Hypothalamus (tissue), 51 donors: ENCODE measurements around the gene RGS11.
"Not testable (repeated sequence)": the region's sequence is repeated elsewhere in the genome, so short reads cannot be mapped to it uniquely, and the experiment has no call there.

Experiments used
- DNase-seq, 51 donors: peaks; one replicate each; lab custom pipeline; 2025; lab: John Stamatoyannopoulos, UW

The RGS11 gene

GRCh38 chr16:265711-266110, 10.0 kb downstream of the RGS11 start:
- no peak for DNase-seq

- DNase-seq, result no peak
Observed at GRCh38 chr16:265002-265529, 10.7 kb downstream of the RGS11 start.

- DNase-seq, result no peak
Observed at GRCh38 chr16:264440-264951, 11.2 kb downstream of the RGS11 start.

GRCh38 chr16:263944-264343, 11.8 kb downstream of the RGS11 start:
- no peak for DNase-seq

- DNase-seq, result no peak
Observed at GRCh38 chr16:263182-263774, 12.5 kb downstream of the RGS11 start.

- DNase-seq, result no peak
Observed at GRCh38 chr16:262121-262745, 13.5 kb downstream of the RGS11 start.

- peak in 1 of 51 donors; percentile 38 for DNase-seq
Observed at GRCh38 chr16:261031-261691, 14.6 kb downstream of the RGS11 start.

- DNase-seq, result no peak
Observed at GRCh38 chr16:260326-260725, 15.4 kb downstream of the RGS11 start.

- DNase-seq, result no peak
Observed at GRCh38 chr16:259814-260253, 15.9 kb downstream of the RGS11 start.

GRCh38 chr16:259226-259625, 16.5 kb downstream of the RGS11 start:
- DNase-seq, result no peak

- DNase-seq, result not testable (repeated sequence)
Observed at GRCh38 chr16:258091-258490, 17.7 kb downstream of the RGS11 start.

GRCh38 chr16:255183-255582, 20.6 kb downstream of the RGS11 start:
- no peak for DNase-seq

- DNase-seq, result no peak
Observed at GRCh38 chr16:254461-254860, 21.3 kb downstream of the RGS11 start.

- no peak for DNase-seq
Observed at GRCh38 chr16:253833-254232, 21.9 kb downstream of the RGS11 start.

GRCh38 chr16:252366-253337, 23.1 kb downstream of the RGS11 start:
- no peak for DNase-seq

GRCh38 chr16:249431-249830, 26.3 kb downstream of the RGS11 start:
- DNase-seq, result no peak

- no peak for DNase-seq
Observed at GRCh38 chr16:247027-247426, 28.7 kb downstream of the RGS11 start.

- DNase-seq, result no peak
Observed at GRCh38 chr16:245105-245504, 30.6 kb downstream of the RGS11 start.

- DNase-seq, result no peak
Observed at GRCh38 chr16:243348-243747, 32.4 kb downstream of the RGS11 start.

GRCh38 chr16:242281-242680, 33.5 kb downstream of the RGS11 start:
- DNase-seq, result no peak

GRCh38 chr16:240559-240958, 35.2 kb downstream of the RGS11 start:
- DNase-seq, result no peak
